ENCODE data around the gene SLC12A8.

SLC12A8 gene

GRCh38 chr3:125069968-125070745 lies 142.4 kb downstream of the SLC12A8 start:
- no peak for DNase-seq

GRCh38 chr3:125069452-125069851 lies 143.1 kb downstream of the SLC12A8 start:
- DNase-seq = no peak

GRCh38 chr3:125068265-125068664 lies 144.3 kb downstream of the SLC12A8 start:
- no peak for DNase-seq

- DNase-seq = no peak
These were observed 145.3 kb downstream of the SLC12A8 start for GRCh38 chr3:125067225-125067624.

- no peak for DNase-seq
These were observed 149.5 kb downstream of the SLC12A8 start for GRCh38 chr3:125062904-125063618.

DNA sequence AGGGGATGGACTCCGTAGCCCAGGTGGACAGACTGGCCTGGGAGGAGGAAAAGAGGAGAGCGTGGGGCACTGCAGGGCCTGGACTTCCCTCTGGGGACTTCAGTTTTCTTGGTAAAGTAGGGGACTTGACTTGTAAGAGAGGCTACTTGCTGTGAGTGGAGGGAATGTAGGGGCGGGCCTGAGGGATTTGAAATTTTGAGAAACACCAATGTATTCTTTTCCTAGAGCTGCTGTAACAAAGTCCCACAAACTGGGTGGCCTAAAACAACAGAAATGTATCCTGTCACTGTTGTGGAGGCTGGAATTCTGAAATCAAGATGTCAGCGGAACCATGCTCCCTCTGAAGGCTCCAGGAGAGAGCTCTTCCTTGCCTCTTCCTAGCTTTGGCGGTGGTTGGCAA lies 150.9 kb downstream of the SLC12A8 start:
- DNase-seq = no peak

DNA sequence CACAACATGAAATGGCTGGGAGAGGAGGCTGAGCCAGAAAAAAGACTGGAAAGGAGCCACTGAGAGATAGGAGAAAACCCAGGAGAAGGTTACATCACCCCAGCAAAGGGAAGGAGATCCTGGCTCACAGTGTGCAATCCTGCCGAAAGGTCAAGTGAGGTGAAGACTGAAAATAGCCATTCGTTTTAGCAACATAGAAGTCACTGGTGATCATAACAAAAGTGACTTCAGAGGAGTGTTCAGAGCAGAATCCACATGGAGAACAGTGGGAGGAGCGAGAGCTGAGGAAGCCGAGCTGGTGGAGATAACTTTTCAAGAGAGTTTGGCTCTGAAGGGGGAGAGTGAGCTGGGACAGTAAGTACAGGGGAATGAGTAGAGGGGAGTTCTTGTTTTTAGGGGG lies 151.4 kb downstream of the SLC12A8 start:
- DNase-seq = no peak

DNA sequence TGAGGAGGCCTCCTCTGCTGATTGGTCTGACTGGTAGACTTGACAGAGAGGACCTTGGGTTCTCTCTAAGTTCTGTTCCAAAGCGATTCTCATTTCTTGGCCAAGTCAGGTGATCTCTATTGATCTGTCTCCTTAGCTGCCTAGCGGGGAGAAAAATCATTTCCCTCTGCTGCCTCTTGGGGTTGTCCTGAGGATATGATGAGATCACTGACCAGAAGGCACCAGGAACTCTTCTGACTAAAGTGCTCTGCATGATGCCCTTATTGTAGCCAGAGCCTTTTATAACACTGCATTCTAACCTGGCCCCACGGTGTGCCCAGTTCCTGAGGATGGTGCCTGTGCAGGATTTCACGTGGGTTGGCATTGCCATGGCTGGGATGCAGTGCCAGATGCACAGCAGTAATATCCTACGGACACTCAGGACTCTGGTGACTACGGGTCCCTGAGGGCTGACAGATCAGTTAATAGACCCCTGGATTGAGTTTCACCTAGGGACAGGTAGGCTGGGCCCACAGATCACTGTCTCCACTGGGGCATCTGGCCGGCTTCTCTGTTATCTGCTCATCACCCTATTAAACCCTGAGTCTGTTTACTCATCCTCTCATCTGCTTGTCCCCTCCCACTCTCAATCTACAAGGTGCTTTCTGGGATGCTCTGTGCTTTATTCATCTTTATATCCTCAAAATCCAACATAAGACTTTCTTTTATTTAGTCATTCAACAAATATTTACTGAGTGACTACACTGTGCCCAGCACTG lies 152.9 kb downstream of the SLC12A8 start:
- DNase-seq = no peak

DNA sequence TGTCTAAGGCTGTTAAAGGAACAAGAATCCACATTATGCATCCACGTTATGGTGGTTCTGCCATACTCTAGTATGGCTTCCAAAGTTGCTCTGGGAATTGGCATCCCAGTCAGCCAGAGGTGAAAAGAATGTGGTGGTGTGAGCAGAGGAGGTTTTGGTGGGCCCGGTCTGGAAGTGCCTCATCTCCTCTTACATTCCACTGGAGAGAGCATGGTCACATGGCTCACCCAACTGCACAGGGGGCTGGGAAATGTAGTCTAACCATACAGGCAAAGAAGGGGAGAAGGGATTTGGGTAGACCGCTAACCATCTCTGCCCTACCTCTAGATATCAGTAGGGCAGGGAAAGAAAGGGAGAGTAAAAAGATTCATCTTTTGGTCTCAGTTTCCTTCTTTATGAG lies 153.6 kb downstream of the SLC12A8 start:
- DNase-seq = no peak

DNA sequence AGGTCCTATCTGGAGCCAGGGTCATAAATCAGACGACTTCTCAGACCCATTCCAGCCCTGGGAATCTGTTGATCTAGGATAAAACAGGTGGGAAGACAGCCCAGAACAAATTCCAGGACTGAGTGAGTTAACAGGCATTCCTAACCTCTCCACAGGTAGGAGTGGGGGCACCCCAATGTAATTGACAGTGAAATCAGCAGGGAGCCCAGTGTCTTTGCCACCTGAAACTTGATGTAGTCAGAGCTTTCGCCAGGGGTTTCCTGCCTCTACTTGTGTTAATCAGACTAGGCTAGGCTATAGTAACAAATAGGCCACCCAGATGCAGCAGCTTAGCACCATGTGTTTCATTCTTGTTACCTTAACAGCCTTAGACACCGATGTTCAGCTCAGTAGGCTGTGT lies 154.0 kb downstream of the SLC12A8 start:
- DNase-seq = no peak

GRCh38 chr3:125057186-125057850 lies 155.2 kb downstream of the SLC12A8 start:
- no peak for DNase-seq

DNA sequence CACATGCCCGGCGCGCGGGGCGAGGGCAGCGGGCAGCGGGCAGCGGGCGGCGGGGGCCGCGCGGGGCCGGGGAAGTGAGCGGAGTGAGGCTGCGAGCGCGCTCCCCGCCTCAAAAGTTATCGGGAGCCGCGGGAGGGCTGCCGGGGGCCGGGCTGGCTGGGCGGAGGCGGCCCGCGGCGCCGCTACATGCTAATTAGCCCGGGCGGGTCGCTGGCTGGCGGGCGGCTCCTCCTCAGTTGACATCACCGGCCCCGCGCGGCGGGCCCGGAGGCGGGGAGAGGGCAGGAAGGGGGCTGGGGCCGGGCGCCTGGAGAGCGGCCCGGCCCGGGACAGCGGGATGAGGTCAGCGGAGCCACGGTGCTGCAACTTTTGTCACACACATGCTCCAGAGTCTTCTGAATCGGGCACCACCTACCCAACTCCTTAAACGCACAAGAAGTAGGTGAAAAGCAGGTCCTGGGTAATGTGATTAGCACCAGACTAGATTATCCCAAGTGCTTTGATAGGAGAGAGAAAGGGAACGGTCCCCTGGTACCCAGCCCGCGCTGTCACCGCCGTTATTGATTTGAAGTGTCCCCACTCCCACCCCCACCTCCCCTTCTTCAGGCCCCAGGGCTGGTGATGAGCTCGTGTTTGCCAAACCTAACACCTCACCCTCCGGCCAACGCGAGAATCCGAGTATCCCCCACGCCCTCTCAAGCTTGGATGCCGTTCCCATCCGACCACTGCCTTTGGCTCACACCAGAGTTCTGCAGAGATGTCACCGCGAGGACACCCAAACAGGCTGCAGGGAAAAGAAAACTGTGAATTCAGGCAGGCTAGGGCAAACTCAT lies 156.4 kb downstream of the SLC12A8 start, which contains the start of gene HEG1:
HEG1 (minus strand) TSS at position 85 of the 833 bp plus-strand sequence. CDS start 107 bp downstream, outside the sequence.
- DNase-seq = peak; percentile 72 to 78

- peak in 1 of 2 donors; percentile 70 for DNase-seq
These were observed 157.1 kb downstream of the SLC12A8 start for GRCh38 chr3:125055331-125055912.

- peak in 1 of 2 donors; percentile 60 for DNase-seq
These were observed 157.9 kb downstream of the SLC12A8 start for GRCh38 chr3:125054449-125055329.

- DNase-seq = no peak
These were observed 158.5 kb downstream of the SLC12A8 start for GRCh38 chr3:125054062-125054448.

DNA sequence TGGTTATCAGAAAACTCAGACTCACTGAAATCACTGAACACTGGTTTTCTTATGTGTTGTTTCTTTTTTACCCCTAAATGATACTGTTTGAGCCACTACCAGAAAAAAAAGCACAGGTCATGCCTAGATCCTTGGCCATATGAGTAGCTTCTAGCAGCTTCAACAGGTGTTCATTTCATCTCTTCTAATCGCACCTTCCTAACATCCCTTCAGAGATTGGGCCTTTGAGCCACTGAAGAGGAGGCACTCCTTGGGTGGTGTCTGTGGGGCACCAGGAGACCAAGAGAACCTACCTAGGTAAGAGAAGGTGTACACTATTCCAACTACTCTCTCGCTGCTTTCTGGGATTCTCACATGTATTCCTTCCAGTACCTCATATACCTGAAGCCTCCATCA lies 159.2 kb downstream of the SLC12A8 start:
- DNase-seq = no peak

- DNase-seq = peak in 1 of 2 donors; percentile 23
These were observed 159.8 kb downstream of the SLC12A8 start for GRCh38 chr3:125052624-125053303.

- DNase-seq = peak; percentile 25 to 30
These were observed 160.6 kb downstream of the SLC12A8 start for GRCh38 chr3:125051715-125052581.

GRCh38 chr3:125051205-125051604 lies 161.3 kb downstream of the SLC12A8 start:
- no peak for DNase-seq

All from hippocampal formation (tissue), 2 donors.